ENCODE measurements around the gene PCARE.
"Not testable (repeated sequence)": the region's sequence is repeated elsewhere in the genome, so short reads cannot be mapped to it uniquely, and the experiment has no call there.

The PCARE gene

DNA sequence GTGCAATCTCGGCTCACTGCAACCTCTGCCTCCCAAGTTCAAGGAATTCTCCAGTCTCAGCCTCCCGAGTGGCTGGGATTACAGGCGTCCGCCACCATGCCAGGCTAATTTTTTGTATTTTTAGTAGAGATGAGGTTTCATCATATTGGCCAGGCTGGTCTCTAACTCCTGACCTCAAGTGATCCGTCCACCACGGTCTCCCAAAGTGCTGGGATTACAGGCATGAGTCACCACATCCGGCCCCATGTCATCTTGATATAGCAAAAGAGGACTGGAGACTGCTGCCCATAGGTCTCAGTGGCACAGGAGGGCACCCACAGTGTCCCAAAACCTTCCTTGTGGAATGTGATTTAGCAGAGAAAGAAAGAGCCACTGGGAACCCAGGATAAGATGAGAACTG is 16.0 kb upstream of the PCARE start:
- not testable (repeated sequence) for DNase-seq

DNA sequence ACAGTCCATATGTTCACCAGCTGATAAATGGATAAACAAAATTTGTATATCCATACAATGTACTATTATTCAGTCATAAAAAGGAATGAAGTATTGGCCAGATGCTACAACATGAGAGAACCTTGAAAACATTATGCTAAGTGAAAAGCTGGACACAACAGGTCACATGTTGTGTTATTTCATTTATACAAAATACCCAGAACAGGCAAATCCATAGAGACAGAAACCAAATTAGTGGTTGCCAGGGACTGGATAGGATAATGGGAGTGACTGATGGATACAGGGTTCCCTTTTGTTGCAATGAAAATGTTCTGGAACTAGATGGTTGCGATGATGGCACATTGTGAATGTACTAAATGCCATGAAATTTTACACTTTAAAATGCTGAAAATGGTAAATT is 10.2 kb upstream of the PCARE start:
- no peak for DNase-seq

DNA sequence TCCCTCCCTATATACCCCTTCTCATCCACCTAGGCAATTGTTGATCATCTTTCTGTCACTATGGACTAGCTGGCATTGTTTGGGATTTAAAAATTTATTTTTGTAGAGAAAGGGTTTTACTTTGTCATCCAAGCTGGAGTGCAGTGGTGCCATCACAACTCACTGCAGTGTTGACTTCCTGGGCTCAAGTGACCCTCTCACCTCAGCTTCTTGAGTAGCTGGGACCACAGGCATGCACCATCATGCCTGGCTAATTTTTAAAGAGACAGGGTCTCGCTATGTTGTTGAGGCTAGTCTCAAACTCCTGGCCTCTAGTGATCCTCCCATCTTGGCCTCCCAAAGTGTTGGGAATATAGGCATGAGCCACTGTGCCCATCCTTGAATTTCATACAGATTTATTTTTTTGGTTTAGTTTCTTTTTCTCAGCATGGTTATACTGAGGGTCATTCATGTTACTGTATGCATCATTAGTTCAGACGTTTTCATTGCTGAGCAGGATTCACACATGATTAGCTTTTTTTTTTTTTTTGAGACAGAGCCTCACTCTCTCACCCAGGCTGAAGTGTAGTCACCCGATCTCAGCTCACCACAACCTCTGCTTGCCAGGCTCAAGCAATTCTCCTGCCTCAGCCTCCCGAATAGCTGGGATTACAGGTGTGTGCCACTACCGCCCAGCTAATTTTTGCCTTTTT is 8.6 kb upstream of the PCARE start:
- DNase-seq, result no peak

DNA sequence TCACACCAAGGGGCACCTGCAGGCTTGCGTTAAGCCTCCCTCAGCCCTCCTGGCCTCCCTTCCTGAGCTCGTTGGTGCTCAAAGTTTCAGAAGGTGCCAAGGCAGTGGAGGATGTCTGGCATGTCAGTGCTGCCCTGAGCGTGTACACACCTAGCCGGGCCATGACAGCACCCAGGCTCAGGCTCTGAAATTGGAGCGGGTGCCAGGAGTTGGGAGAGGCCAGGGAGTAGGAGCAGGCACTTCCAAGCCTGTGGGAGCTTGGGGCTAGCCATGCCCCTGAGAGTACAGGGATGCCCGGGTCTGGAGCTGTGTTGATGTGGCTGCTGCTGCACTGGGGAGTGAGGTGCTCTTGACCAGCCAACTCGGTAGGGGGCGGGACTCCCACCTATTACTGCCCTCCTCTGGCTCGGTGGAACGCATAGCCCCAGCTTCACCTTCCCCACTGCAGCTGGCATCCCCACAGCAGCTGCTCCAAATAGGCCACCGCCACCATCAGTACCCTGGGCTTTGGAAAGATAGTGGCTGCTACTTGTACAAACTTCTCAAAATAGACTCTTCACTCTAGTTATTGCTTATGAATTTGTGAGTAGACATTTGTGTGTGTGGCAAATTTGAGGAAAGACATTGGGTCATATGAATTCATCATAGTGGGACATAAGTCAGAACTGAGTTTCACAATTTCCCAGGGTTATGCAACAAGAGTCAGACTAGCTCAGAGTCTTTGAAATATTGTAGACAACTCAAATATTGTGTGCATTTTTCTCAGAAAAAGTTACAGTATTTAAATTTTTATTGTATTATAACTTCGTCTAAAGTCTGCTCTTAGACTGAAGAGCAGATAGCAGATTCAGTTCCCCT is 6.8 kb upstream of the PCARE start:
- DNase-seq, result no peak

GRCh38 chr2:29079887-29080286 is 5.6 kb upstream of the PCARE start:
- DNase-seq, result no peak

- peak; percentile 74 for DNase-seq
Observed at GRCh38 chr2:29075894-29076705, 1.8 kb upstream of the PCARE start.

- DNase-seq, result no peak
Observed at GRCh38 chr2:29073933-29074332, 390 bp downstream of the PCARE start.

DNA sequence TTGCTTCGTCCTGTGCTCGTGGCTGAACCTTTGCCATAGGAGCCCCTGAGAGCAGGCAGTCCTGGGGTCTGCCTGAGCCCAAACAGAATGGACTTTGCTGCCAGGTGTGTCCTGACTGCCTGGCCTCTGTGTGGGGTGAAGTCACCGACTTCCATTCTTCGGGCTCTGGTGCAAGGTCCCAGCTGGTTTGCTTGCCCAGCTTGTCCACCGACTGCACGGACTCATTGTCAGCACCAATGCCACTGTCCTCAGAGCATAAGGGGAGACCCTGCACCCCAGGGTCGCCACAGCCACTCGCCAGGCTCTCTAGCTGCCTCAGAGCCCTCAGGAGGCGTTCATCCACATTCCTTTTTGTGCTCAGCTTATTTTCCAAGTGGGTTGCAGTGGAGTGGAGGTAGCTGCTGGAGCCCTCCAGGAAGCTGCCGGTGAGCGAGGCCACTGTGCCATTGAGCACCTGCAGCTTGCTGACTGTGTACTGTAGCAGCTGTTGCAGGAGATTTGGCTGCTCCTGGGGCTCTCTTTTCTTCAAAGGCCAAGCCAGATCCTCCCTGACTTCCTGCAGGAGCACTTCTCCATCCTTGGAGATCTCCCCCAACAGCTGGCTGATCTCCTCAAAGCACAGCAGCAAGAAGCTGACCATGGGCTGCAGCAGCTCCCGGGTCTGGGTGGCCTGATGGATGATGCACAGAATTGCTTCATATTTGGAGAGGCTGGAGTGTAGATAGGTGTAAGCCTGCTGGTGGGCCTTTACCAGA is 1.2 kb downstream of the PCARE start:
- no peak for DNase-seq

GRCh38 chr2:29072251-29072650 is 2.1 kb downstream of the PCARE start:
- DNase-seq, result no peak

- no peak for DNase-seq
Observed at GRCh38 chr2:29071032-29071975, 3.0 kb downstream of the PCARE start.

- DNase-seq, result no peak
Observed at GRCh38 chr2:29070526-29070925, 3.8 kb downstream of the PCARE start.

DNA sequence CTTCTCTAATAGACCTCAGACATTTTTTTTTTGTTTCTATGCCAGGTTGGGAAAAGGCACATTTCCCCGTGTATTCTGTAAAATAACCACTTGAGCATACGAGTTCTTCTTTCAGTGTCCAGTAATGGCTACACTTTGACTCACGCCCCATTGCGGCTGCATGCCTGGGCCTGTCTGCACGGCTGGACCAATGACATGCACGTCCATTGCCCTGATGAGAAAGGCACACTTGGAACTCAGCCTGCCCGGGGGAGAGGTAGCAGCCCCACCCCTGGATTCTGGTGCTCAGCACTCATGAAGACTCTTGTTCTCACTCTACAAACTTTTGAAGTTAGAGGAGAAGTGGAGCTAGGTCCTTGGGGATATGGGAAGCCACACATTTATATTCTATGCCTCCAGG is 5.8 kb downstream of the PCARE start:
- DNase-seq, result no peak

DNA sequence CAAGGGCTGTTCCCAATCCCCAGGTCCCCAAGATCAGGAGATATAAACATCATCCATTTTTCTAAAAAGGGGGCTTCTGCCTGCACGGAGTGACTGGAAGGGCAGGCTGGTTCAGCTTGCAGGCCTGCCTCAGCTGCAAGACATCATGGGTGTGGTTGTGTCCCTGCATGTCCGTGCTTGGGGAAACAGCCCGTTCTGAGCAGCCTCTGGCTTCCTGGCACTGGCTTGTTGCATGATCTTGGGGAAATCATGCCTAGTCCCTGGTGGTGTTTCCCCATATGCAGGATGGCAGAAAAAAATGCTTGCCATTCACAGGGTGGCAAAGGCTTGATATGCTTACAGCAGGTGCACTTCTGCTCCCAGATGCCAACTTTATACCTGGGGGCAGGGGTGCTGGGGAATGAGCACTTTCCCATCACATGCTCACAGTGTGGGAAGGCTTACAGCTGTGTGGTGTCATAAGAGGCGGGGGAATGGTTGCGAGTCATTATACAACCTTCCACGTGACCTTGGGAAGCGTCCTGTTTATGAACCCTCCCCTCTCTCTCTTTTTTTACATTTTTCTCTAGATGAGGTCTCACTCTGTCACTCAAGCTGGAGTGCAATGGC is 7.2 kb downstream of the PCARE start:
- no peak for DNase-seq

- DNase-seq, result no peak
Observed at GRCh38 chr2:29066271-29066860, 8.0 kb downstream of the PCARE start.

DNA sequence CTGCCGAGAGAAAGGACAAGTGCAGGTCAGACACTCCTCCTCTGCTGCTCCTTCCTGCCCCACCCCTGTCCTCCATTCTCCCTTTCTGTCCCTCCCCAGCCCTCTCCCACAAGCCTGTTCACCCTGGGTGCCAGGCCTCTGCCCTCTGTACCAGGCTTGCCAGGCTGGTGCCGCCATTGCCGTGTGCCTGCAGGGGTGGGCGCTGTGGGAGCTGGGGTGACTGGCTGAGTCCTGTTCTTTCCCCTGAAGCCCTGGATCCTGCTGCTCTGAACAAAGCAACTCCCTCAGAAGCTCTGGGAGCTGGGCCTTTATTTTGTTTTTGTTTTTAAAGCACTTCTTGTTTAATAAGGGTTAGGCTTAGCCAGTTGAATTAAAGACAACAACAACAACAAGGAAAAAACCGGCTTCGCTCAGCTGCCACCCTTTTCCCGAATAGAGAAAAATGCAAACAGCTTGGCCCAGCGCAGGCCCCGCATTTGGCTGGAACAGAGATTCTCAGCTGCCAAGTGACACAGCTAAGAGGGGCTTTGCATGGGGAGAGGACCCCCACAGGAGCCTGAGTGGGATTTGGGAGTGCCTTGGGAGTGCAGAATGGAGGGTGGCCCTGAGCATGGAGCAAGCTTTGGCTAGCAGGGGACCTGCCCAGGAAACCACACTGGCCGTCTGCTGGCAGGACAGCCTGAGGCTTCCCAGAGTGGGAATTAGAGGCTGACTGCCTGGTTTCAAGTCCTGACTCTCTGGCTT is 9.1 kb downstream of the PCARE start:
- DNase-seq, result no peak

DNA sequence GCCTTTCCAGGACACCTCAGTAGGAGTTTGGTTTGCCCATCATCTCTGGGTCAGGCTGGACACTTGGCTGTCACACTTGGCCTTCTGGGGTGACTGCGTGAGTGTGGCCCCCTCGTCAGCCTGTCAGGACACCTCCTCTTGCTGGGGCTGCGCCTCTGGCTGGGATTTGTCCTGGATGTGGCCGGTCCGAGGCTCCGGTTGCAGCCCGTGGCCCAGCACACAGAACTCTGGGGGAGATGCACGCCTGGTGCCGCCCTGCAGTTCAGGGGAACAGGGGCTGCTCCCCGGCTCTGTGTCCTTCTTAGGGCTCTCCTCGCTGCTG is 9.6 kb downstream of the PCARE start:
- DNase-seq, result no peak

DNA sequence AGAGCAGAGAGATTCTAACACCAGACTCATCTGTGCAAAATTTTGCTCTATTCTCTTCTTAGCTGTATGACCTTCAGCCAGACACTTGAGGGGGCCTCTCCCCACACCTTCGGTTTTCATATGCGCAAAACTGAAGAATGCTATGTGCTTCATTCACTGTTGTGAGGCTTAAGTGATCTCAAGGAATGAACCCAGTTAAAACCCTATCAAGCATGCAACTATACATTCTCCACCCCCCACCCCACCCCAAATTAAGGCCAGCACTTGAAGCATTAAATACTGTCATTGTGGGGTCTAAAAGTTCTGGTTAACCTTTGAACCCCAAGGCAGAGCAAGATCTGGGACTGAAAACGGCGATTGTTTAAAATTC is 10.0 kb downstream of the PCARE start:
- no peak for DNase-seq

GRCh38 chr2:29063646-29064345 is 10.5 kb downstream of the PCARE start:
- no peak for DNase-seq

DNA sequence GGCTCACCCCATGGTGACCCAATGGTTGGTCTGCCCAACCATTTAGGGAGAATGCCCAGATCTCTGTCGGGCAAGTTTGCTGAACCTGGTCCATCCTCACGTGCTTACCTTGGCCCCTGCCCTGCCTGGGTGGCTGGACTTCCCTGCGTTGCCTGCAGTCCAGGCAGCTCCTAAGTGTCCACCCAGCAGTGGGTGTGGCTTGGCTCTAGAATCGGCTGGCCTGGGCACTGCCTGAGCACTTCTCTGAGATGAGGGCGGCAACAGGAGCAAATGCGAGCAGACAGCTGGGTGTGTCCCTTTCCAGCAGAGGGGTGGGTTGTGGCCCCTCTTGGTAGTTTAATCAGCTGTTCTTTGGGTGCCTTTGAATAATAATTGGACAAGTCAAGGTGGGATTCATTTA is 11.3 kb downstream of the PCARE start:
- DNase-seq, result no peak

DNA sequence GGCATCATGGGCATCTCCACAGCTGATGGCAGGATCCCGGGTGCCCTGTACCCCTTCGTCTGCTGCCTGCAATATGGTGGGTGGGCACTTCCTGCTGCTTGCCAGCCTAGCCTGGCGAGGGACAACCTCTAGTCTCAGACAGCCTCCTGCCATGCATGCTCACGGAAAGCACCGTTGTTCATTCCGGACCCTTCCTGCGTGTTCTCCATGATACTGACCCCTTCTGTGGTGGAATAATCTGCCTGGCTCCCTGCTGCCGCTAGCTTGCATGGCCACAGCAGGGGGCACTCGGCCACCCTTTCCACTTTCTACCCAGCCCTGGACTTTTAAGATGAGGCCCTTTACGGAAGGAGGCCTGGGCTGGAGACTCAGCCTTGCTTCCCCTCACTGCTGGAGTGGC is 12.0 kb downstream of the PCARE start:
- DNase-seq, result no peak

All from retina (tissue), 1 donor.